Activated CD8-positive, alpha-beta memory T cell treated with anti-CD3 and anti-CD28 coated beads, Interleukin-2, amount 50 U/mL, for 1 hour (primary cell): ENCODE results near the gene MRPS22.
"Not testable (repeated sequence)": the region's sequence is repeated elsewhere in the genome, so short reads cannot be mapped to it uniquely, and the experiment has no call there.

Experiments
- DNase-seq: peaks from one replicate; pipeline ENCODE4 v3.0.0-alpha.2; 2020; ENCODE audit errors: extremely low read depth

The MRPS22 gene

DNA sequence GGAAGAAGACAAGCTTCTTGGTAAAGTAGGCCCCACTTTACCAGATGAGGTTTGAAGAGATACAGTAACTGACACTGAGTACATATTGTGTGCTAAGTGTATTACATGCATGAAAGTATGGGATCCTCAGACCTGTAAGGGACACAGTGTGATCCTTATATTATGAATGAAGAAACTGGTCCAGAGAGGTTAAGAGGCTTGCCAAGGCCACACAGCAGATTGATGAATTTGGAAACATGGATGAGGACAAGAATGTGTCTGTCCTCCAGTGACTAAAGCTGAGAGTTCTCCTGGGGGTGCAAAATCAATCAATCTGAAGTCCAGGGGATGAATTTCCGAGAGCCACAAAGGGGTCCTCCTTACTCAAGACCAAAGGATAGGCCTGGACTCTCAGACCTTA is 31.4 kb upstream of the MRPS22 start:
- DNase-seq: no peak

DNA sequence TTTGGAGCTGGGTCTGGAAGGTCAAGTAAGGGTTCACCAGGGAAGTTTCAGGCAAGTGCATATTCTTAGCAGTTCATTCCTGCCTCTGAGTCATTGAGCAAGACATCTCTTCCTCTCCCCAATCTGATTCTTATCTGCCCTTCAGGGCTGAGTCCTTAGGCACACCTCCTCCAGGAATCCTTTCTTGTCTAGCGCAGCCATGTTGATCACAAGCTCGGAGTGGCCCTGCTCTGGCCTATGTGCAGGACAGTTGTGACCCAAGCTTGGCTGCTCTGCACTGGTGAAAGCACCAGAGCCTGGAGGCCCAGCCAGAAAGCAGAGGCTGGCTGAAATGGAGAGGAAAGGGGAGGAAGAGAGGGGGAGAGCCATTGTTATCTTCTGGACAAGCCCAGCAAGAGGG is 30.9 kb upstream of the MRPS22 start:
- DNase-seq: no peak

DNA sequence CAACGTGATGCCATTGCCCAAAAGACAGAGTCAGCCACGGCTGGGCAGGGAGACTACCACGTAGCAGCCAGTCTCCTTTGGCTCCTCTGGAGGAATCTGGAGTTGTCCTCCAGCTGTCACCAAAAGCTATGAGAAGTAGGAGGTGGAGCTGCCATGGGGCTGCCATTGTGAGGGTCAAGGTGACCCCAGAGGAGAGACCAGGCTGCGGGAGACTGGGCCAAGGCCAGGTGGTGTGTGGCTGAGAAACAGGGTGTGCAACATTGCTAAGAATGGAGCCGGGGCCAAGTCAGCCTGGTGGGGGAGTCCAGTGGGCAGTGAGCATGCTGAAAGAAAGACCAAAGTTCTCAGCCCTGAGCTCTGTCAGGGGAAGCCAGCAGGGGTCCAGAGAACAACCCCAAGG is 29.9 kb upstream of the MRPS22 start:
- DNase-seq: no peak

DNA sequence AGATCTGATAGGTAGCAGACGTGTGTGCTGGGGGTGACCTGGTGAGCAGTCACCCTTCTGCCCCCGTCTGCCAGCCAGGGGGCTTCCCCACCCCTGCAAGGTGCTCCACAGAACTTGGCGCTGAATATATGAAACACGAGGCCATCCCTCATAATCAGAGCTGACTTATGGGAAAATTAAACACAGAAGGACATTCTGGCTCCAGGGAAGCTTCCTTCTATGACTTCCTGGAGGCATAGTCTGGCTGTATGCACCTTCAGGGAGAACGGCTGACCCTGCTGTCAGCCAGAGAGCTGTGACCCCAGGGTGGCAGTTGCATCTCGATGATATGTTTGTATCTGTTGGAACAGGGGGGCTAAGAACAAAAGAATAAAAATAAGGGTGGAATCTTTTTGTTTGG is 26.6 kb upstream of the MRPS22 start:
- no peak for DNase-seq

DNA sequence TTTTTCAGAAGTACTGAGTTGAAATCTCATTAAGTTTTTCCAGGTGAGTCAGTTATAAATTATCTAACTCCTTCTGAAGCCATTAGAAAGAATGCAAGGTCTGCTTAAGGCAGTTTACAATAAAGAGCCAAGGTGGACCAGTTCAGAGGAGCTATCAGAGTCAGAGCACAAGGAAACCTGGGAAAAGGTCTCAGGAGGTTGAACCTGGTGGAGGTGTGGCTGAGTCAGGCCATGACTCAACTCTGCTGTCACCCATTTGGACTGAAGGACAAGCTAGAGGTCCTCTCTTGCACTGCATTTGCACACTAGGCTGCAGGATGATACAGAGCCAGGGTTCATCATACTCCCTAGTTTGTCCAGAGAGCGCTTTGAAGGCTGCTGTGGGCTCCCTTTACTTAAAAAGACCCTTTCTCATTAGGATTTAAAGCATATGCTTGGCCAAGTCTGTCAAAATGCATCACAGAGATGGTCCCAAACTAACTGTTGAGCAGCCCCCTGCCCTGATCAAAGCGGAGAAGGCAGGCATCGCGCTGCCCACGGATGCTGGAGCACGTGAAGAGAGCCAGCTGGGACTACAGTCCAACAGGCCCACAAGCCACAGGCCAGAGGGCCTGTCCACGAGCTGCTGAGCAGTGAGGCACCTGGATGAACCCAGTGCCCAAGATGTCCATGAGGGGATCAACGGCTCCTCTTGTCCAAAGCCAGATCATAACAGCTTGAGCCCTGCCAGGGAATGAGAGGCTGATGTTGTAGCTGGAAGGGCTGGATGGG is 26.0 kb upstream of the MRPS22 start:
- no peak for DNase-seq

DNA sequence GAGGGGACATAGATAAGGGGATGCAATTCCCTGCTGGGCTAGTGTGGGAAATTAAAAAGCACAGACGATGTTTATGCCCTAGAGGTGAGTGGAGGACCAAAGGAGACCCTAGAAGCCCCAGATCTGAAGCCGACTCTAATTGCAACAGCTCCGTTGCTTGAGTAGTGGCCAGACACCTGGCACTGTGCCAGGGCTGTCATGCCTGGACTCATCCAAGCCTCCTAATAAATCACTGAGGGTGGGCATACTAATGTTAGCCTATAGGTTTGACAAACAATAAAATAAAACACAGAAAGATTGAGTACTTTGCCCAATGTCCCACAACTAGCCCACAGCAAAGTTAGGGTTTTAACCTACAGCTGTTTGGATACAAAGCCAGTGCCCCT is 25.4 kb upstream of the MRPS22 start:
- DNase-seq: no peak

DNA sequence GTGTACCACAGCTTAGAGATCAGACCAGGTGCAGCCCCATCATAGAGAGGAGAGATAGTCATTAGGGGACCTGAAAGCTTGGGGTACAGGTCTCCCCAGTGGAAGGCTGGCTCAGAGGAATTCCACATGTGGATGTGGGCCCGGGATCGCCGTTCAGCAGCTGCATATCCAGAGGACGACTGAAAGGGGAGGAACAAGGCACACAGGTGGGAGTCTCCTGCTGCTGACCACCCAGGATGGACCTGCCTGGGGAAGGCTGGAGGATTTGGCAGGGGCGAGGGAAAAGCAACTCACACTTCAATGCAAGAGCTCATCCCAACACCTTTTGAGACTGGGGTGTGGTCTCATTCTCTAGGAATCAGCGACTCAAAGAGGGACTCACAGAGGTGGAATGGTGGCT is 25.0 kb upstream of the MRPS22 start:
- no peak for DNase-seq

DNA sequence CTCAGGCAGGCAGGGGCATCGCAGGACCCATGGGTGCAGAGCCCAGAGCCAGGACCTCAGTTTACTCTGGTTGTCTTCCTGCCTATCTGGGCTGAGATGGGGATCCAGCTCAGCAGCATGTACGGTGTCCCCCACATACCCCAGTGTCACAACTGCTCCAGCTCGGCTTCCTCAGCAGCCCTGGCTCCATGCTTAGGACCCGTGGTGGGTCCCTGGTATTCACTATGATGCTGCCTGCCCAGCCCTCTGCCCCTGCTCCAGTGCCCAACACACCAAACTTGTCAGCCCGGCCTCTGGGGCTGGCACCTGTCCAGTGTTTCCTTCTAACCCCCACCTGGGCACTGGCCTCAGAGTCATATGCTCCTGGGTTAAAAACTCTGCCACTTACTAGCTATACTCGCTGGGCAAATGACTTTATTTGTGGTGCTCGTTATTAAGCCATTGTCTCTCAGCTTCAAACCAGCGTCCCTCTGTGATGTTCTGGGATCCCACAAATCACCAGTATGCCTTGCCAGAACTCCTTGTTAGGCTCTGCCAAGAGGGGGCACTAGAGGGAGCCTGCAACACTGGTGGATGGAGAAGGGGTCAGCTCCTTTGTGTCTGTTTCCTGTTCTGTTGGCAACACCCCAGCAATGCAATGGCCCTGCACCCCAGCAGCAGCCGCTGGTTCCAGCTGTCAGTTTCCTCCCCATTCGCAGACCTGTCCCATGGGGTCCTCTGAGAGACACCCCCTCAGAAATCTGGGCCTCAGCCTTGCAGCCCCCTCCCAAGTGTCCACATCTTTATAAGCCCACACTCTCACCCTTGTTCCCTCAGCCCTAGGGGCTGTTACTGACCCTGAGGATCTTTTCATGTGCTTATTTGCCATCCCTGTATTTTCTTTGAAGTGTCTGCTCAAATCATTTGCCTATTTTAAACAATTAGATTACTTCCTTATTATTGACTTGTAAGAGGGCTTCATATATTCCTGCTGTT is 24.1 kb upstream of the MRPS22 start:
- no peak for DNase-seq

DNA sequence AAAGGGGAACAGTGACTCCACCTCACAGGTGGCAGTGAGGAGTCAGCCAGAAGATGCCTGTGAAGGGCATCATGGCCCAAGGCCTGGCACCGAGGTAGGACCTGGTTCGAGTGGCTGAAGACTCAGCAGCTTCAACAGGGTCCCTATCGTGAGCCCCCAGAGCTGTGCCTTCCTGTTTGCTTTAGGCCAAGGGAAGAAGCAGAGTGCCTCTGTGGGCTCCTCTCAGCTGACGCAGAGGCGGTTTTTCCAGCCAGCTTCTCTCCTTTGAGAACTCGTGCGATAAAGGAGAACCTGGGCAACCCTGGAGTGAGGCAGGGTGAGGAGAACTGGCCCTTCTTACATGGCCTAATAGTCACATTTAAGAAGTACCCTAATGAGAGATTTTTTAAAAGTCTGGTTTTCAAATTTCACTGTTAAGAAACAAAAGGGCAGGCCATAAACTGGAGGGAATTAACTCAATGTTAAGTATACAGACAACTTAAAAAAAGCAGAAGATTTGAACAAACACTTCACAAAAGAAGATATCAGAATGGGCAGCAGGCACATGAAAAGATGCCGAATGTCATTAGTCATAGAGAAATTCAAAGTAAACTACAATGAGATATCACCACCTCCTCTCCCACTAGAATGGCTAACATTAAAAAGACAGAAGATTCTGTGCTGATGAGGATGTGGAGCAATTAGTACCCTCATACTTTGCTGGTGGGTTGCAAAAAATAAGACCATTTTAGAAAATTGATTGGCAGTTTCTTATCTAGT is 23.1 kb upstream of the MRPS22 start:
- no peak for DNase-seq

DNA sequence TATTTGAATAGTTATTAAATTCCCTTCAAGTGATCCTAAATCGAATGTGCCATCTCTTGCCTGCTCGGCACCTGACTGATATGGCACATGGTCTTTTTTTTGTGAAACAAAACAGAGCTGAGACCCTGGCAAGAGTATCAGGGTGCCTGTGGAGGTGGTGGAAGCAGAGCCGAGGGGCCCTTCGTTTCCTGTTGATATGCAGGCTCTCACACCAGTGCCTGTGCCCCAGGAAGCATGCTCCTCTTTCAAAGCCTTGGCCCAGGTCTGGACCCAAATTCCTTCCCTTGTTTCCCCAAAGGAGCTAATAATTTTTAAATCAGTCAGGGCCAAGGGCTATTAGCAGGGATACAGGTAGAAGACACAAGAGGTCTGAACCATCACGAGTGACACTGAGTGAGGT is 21.5 kb upstream of the MRPS22 start:
- DNase-seq: no peak

DNA sequence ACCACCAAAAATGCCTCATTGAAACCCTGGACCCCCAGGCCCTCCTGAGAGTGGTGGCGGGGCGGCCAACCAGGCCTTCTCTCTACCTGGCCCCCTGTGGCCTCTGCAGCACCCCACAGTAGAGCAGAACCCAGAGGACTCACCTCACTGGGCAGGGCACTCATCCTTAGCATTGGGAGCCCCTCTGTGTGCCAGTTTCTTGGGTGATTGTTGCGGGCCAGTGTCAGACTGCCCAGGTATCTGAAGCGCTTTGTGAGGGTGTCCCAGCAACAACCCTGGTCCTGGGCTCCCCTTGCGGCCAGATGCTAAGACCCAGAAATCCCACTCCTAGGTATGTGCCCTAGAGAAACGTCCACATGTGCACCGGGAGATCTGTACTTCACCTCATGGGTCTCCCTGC is 20.7 kb upstream of the MRPS22 start:
- no peak for DNase-seq

DNA sequence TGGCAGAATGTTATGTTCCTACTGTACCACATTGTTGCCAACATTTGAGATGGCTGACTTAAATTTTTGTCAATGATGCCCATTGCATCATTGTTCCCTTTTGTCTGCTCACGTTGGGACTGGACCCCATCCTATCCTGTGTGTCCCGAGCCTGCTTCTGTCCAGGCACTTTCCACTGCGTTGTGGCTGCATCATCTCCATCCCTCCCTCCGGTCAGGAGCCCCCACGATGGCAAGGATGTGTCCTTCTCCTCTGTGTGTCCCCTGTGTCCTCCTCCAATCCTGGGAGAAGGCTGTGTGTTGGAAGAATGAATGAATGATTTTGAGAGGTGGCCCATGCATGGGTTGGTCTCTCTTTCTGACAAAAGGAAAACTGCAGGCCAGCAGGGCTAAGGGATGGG is 19.4 kb upstream of the MRPS22 start:
- DNase-seq: no peak

DNA sequence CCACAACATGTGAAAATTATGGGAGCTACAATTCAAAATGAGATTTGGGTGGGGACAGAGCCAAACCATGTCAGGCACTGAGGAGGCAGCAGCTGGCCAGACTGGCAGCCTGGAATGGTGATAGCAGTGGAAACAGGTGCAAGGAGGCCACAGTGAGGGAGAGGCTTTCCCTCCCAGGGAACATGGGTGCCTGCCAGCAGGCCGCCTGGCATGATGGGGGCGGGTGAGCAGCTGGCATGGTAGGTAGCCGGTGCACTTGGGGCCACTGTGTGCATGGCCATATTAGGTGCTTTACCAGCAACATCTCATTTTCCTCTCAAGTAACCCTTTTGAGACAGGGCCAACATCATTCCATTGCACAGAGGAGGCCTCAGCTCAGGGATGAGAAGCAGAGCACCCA is 18.3 kb upstream of the MRPS22 start:
- no peak for DNase-seq

DNA sequence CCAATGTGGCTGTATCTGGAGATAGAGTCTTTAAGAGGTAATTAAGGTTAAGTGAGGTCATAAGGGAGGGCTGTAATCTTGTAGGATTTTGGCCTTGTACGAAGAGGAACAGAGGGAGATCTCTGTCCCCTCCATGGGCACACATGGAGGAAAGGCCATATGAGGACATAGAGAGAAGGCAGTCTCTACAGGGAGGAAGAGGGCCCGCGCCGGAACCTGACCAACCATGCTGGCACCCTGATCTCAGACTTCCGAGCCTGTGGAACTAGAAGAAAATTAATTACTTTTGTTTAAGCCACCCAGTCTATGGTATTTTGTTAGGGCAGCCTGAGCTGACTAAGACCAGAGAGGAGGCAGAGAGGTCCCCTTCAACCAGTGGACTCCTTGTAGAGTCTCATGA is 17.7 kb upstream of the MRPS22 start:
- DNase-seq: no peak

DNA sequence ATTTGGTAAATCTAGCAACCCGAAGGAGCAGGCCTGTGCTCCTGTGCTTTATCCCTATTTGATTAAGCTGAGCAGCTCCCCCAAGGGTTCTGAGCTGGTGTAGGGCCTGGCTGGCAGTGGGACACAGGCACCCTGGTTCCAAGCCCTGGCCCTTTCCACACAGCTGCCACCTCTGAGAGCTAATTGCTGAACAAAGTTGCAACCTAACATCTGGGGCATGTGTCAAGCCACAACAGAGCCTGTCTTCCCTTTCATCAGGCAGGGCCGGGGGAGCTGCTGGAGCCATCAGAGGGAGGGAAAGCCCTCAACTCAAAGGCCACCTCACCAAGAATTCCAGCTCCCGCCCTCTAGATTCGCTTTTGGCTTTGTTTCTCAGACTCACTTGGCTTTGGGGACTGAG is 17.1 kb upstream of the MRPS22 start:
- no peak for DNase-seq

DNA sequence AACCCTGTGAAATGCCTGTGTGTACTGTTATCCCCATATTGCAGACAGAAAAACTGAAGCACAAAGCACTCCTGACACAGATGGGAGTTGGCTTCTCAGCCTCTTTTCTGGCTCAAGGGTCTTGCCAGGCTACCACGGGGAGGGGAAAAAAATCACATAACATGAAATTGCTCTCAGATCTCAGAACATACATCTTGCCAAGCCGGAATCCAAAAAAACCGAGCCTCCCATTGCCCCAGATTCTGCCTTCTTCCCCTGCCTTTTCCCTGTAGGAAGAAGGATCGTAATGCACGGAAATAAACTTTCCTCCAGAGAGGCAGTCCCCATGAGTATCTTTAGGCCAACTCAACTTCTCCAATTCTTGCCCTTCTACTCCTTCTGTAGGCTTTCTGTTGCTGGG is 16.6 kb upstream of the MRPS22 start:
- no peak for DNase-seq

DNA sequence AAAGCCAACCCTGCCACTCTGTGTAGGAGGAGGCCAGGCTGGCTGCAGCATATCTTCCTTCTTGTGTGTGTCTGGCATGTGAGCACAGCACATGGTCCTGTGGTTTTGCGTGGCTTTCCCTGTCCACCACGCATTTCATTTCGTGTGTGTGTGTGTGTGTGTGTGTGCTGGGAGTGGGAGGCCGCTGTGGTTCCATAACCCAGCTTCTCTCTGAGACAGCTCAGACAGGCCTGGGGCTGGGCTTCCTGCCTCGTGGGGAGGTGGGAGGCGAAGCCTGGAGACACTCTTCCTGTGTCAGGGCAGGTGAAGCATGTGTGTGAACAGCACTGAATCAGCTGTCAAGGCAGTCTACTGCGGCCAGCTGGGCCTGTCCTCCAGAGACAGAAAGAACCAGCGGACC is 16.0 kb upstream of the MRPS22 start:
- DNase-seq: no peak

DNA sequence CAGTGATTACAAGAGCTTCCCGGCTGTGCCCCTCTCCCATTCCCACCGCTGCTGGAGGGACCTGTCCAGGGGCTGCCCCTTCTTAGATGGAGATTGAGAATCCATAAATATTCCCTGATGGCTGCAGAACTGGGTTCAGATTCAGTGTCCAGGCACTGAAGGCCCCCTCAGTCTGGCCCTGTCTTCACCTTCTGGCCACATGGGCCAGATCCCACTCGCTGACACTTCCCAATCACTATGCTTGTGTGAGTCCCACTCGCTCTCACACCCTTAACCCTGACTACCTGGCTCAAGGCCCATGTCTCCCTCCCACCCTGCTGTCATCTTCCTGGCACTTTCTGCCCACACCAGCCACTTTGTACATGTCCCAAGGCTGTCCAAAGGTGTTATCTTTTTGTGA is 15.5 kb upstream of the MRPS22 start:
- no peak for DNase-seq

DNA sequence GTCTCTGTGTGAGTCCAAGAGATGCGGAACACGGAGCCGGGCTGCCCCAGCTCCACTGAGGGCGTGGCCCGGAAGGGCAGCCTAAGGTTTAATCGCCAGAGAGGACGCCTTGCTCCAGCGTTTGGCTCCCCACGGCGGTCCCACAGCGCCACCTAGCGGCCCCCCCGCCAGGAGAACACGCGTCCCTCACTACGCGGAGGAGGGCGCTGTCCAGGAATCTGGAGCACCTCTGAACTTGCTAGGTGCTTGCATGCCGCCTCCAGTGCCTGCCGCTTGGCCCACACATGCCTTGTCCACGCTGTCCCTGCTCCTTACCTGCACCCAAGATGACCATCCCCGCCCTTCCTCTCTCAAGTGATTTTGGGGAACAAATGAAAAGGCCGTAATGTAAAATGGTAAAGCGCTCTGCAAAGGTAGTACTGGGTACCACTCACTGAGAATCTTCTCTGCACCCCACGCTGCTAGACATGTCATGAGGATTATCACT is 14.4 kb upstream of the MRPS22 start:
- peak; percentile 38 for DNase-seq

DNA sequence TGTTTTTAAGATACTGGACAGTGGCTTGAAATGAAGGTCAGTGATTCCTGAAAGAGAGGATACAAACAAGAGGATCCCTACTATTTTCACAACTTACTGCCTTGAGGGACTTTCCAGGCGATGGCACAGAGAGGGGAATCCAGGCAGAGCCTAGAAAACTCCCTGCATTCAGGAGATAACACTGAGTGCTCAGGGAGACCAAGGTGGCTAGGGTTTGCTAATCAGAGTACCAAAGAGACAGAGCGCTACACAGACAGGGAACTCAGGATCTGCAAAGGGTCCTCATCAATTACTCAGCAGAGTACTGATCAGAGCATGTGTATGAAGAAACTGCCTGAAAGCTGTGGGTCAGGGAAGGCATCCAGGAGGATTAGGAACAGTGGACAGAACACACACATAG is 11.7 kb upstream of the MRPS22 start:
- DNase-seq: no peak

DNA sequence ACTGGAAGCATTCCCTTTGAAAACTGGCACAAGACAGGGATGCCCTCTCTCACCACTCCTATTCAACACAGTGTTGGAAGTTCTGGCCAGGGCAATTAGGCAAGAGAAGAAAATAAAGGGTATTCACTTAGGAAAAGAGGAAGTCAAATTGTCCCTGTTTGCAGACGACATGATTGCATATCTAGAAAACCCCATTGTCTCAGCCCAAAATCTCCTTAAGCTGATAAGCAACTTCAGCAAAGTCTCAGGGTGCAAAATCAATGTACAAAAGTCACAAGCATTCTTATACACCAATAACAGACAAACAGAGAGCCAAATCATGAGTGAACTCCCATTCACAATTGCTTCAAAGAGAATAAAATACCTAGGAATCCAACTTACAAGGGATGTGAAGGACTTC is 9.1 kb upstream of the MRPS22 start:
- not testable (repeated sequence) for DNase-seq

DNA sequence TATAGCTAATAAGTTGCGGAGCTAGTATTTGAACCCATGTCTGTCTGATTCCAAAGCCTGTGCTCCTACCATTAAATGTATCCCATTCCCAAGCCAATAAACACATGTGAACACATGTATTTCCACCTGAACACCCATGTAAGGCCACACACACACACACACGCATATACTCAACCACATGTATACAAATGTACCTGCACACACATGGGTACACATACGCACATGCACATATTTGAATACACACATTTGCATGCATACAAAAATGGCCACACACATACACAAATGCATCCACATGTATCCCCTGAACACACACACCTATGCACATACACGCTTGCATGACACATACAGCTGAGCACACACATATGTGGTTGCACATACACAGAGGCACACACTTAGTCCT is 5.4 kb upstream of the MRPS22 start:
- DNase-seq: no peak
